Activated gamma-delta T cell treated with anti-CD3 and anti-CD28 coated beads, Interleukin-2, amount 50 U/mL, for 16 hours (primary cell): ENCODE measurements around the gene TWNK.
A peak's percentile ranks its signal among the peaks of the same experiment; 100 is the strongest.
"Not testable (repeated sequence)": the region's sequence is repeated elsewhere in the genome, so short reads cannot be mapped to it uniquely, and the experiment has no call there.

Experiments
- DNase-seq: peaks from one replicate; pipeline ENCODE4 v3.0.0-alpha.2; 2020; ENCODE audit warnings: low read depth

TWNK gene

GRCh38 chr10:101031128-101031795 is 43.9 kb downstream of the TWNK start, which contains the start of the genes PDZD7 and SFXN3:
TSS of gene PDZD7 (minus strand) at chr10:101031129. CDS start at chr10:101030219, 910 bp downstream.
TSS of gene SFXN3 (plus strand) at chr10:101031234. CDS start at chr10:101034695, 3,461 bp downstream.
- DNase-seq: peak; percentile 94

- DNase-seq: peak; percentile 57
Measured at GRCh38 chr10:101031796-101032636, 44.7 kb downstream of the TWNK start.

- peak; percentile 30 for DNase-seq
Measured at GRCh38 chr10:101032637-101033224, 45.4 kb downstream of the TWNK start.

- DNase-seq: no peak
Measured at GRCh38 chr10:101033276-101033675, 45.9 kb downstream of the TWNK start.

- not testable (repeated sequence) for DNase-seq
Measured at GRCh38 chr10:101034404-101034803, 47.1 kb downstream of the TWNK start.

GRCh38 chr10:101035314-101035713 is 48.0 kb downstream of the TWNK start:
- DNase-seq: no peak

- DNase-seq: no peak
Measured at GRCh38 chr10:101035916-101036702, 48.8 kb downstream of the TWNK start.

- no peak for DNase-seq
Measured at GRCh38 chr10:101036726-101037125, 49.4 kb downstream of the TWNK start.

- DNase-seq: no peak
Measured at GRCh38 chr10:101038484-101038883, 51.1 kb downstream of the TWNK start.

- DNase-seq: no peak
Measured at GRCh38 chr10:101040061-101040460, 52.7 kb downstream of the TWNK start.

- no peak for DNase-seq
Measured at GRCh38 chr10:101040851-101041250, 53.5 kb downstream of the TWNK start.

- DNase-seq: peak; percentile 67
Measured at GRCh38 chr10:101041252-101041761, 54.0 kb downstream of the TWNK start.

- no peak for DNase-seq
Measured at GRCh38 chr10:101042118-101042517, 54.8 kb downstream of the TWNK start.

- DNase-seq: peak; percentile 70
Measured at GRCh38 chr10:101042667-101043362, 55.5 kb downstream of the TWNK start.

GRCh38 chr10:101043363-101043707 is 56.0 kb downstream of the TWNK start:
- no peak for DNase-seq
